HCT116 (cell line): Measurements from ENCODE around the gene DIPK1A. TPM values are rescaled to one million over a fixed set of nuclear protein-coding genes. Genes with fewer than 3 reads are reported as not detected.
"Not testable (repeated sequence)": the region's sequence is repeated elsewhere in the genome, so short reads cannot be mapped to it uniquely, and the experiment has no call there.

Experiments used
- ATAC-seq: fragments of 200-7000 bp; cut with Tn5 transposase; 2 replicates; pipeline ENCODE4 v1.9.1; 2020; ENCODE audit warnings: mild to moderate bottlenecking, moderate library complexity
- BruUV-seq: library from RNA; stranded (reverse); fragments of 400-500 nt; replicated peaks from 2 replicates; lab custom pipeline; 2021; lab: Mats Ljungman, UMichigan
- CTCF ChIA-PET: fragments of 300-600 bp; sonication (Branson Sonifier 250); formaldehyde crosslinking; loops from one replicate; lab custom pipeline; 2021; ENCODE audit warnings: antibody characterized with exemption; lab: Charles Lee
- POLR2A ChIA-PET: fragments of 300-600, 350-600 bp; sonication (Branson Sonifier 250); formaldehyde crosslinking; loops from one replicate; lab custom pipeline; 2021; ENCODE audit warnings: antibody characterized with exemption; lab: Charles Lee
- RAD21 ChIA-PET, 2 experiments: fragments of 300-600 bp; sonication (Branson Sonifier 250); formaldehyde crosslinking; loops; one replicate each; lab custom pipeline; 2023; ENCODE audit warnings: low total read pairs in 2 of 2; ENCODE audit not compliant: uncharacterized antibody in 2 of 2, unreplicated experiment in 2 of 2, low non-redundant PET in 1 of 2; lab: Charles Lee
- DNase-seq: peaks from one replicate; pipeline ENCODE4 v3.0.0-alpha.2; 2010; ENCODE audit warnings: low read depth, low spot score
- H2AFZ ChIP-seq: fragments of 200-600 bp; shearing (Covaris generic), sonication (generic); 2 replicates; pipeline ENCODE4 v1.6.1; 2017; ENCODE audit warnings: low read depth, mixed run types, mixed read lengths, antibody characterized with exemption, low read length; ENCODE audit not compliant: poor library complexity, severe bottlenecking
- H3K27ac ChIP-seq: 2 replicates; pipeline ENCODE4 v1.5.1; 2012; ENCODE audit warnings: low read depth, low read length
- H3K27me3 ChIP-seq: fragments of 200-600 bp; sonication (generic); 2 replicates; pipeline ENCODE4 v1.6.1; 2016; ENCODE audit warnings: mixed run types, low read length, mixed read lengths; ENCODE audit not compliant: insufficient read depth
- H3K36me3 ChIP-seq, 2 experiments: fragments of 200-500 bp in 1 of 2; fragments of 200-600 bp in 1 of 2; sonication (Bioruptor generic) in 1 of 2; sonication (generic) in 1 of 2; 2 replicates each; pipeline versions ENCODE4 v1.5.1 to v1.6.1; 2014 to 2016; ENCODE audit warnings: low read length in 2 of 2, inconsistent platforms in 1 of 2, mixed read lengths in 1 of 2, mixed run types in 1 of 2; ENCODE audit not compliant: insufficient read depth in 2 of 2, control insufficient read depth in 1 of 2
- H3K4me1 ChIP-seq, 2 experiments: fragments of 200-600 bp in 1 of 2; sonication (generic) in 1 of 2; 2 replicates each; pipeline versions ENCODE4 v1.5.1 to v1.6.1; 2012 to 2017; ENCODE audit warnings: low read length in 2 of 2, inconsistent platforms in 1 of 2, mild to moderate bottlenecking in 1 of 2, mixed read lengths in 1 of 2, mixed run types in 1 of 2, moderate library complexity in 1 of 2; ENCODE audit not compliant: insufficient read depth in 2 of 2, control insufficient read depth in 1 of 2
- H3K4me2 ChIP-seq: fragments of 200-600 bp; sonication (generic); 2 replicates; pipeline ENCODE4 v1.6.1; 2017; ENCODE audit warnings: mixed run types, low read length, mixed read lengths
- H3K4me3 ChIP-seq, 2 experiments: fragments of 200-600 bp in 1 of 2; sonication (generic) in 1 of 2; replicated peaks in 1 of 2; 2 replicates each; pipeline ENCODE4 v1.5.1; 2011 to 2016; ENCODE audit warnings: low read length in 2 of 2, control low read depth in 1 of 2, low read depth in 1 of 2, mild to moderate bottlenecking in 1 of 2, mixed read lengths in 1 of 2, mixed run types in 1 of 2
- H3K79me2 ChIP-seq: fragments of 200-600 bp; sonication (generic); 2 replicates; pipeline ENCODE4 v1.6.1; 2017; ENCODE audit warnings: mild to moderate bottlenecking, mixed run types, low read length, moderate library complexity, mixed read lengths; ENCODE audit not compliant: insufficient read depth
- H3K9ac ChIP-seq: fragments of 200-600 bp; sonication (generic); 2 replicates; pipeline ENCODE4 v1.6.1; 2016; ENCODE audit warnings: low read length, mixed read lengths
- H3K9me2 ChIP-seq: fragments of 200-600 bp; sonication (generic), shearing (Covaris generic); 2 replicates; pipeline ENCODE4 v1.6.1; 2017; ENCODE audit warnings: mixed run types, mild to moderate bottlenecking, moderate library complexity; ENCODE audit not compliant: insufficient read depth
- H3K9me3 ChIP-seq, 2 experiments: fragments of 200-500 bp in 1 of 2; fragments of 200-600 bp in 1 of 2; sonication (Bioruptor generic) in 1 of 2; sonication (generic) in 1 of 2; 2 replicates each; pipeline ENCODE4 v1.6.1; 2014 to 2017; ENCODE audit warnings: low read length in 2 of 2, mixed read lengths in 2 of 2, inconsistent platforms in 1 of 2, low read depth in 1 of 2, mild to moderate bottlenecking in 1 of 2, mixed run types in 1 of 2, moderate library complexity in 1 of 2; ENCODE audit not compliant: control insufficient read depth in 1 of 2, insufficient read depth in 1 of 2
- H4K20me1 ChIP-seq: fragments of 200-600 bp; sonication (generic), shearing (Covaris generic); 2 replicates; pipeline ENCODE4 v1.6.1; 2017; ENCODE audit warnings: mixed run types, mild to moderate bottlenecking, moderate library complexity; ENCODE audit not compliant: insufficient read depth
- CBX3 ChIP-seq: IDR thresholded peaks from 2 replicates; pipeline ENCODE4 v1.6.1; 2012; ENCODE audit warnings: low read depth
- FOSL1 ChIP-seq: IDR thresholded peaks from 2 replicates; pipeline ENCODE4 v1.6.1; 2012; ENCODE audit warnings: low read depth
- POLR2A ChIP-seq: IDR thresholded peaks from 2 replicates; pipeline ENCODE4 v1.7.0; 2011; ENCODE audit warnings: borderline replicate concordance; ENCODE audit not compliant: insufficient read depth, insufficient read length; ENCODE audit errors: extremely low read depth
- RAD21 ChIP-seq: IDR thresholded peaks from 2 replicates; pipeline ENCODE4 v1.6.1; 2012; ENCODE audit warnings: low read depth, mild to moderate bottlenecking
- intact Hi-C: fragments of 100-400 bp; cut with micrococcal nuclease; formaldehyde crosslinking; loops from 2 replicates; pipeline ENCODE4 v1.10.0; 2022
- total RNA-seq: library from RNA; stranded (reverse); gene quantifications from one replicate; pipeline ENCODE4 v1.2.1, GENCODE V29; 2021; ENCODE audit not compliant: unreplicated experiment

DIPK1A gene
- total RNA-seq, 1 experiment from 2014 or later, result 4.3 TPM

- no peaks in the 10 kb centered on the region for H3K9me2 ChIP-seq
- no peak overlapping the region for H3K4me3 ChIP-seq
- no peaks in the 10 kb centered on the region for H3K9me3 ChIP-seq
- H3K27me3 ChIP-seq, result no peaks in the 10 kb centered on the region
- H3K4me2 ChIP-seq, result no peak overlapping the region
- intact Hi-C loops, result no loop called here
- H2AFZ ChIP-seq, result no peak overlapping the region
- DNase-seq, result no peak
- ATAC-seq, result no peak
- ChIA-PET CTCF (interaction anchor here (1.9 kb wide), 1 partner anchor 21 kb away, joined by 4 read pairs; no protein-coding TSS in a partner anchor), POLR2A (no interaction called here), RAD21 (no interaction called here)
- H3K36me3 ChIP-seq, result no peaks in the 10 kb centered on the region
- TF ChIP-seq FOSL1, result no peak
- TF ChIP-seq CBX3, result no peak
- no peak for TF ChIP-seq RAD21
- no peak for TF ChIP-seq POLR2A
- no peaks in the 10 kb centered on the region for H3K79me2 ChIP-seq
- H3K27ac ChIP-seq, result no peak overlapping the region
- no peaks in the 10 kb centered on the region for H4K20me1 ChIP-seq
- H3K4me1 ChIP-seq, result peaks cover 0 to 4% of the 10 kb centered on the region in 2 experiments; a peak in 1 of 4 replicates
- no peak overlapping the region for H3K9ac ChIP-seq
- no TSS peak for BruUV-seq
Measured at GRCh38 chr1:92972409-92973129, 11.3 kb upstream of the DIPK1A start.

GRCh38 chr1:92971932-92972331, 10.7 kb upstream of the DIPK1A start:
- H3K27me3 ChIP-seq, RAD21 ChIA-PET, H3K36me3 ChIP-seq, H3K9ac ChIP-seq, DNase-seq, H3K27ac ChIP-seq, H4K20me1 ChIP-seq, H3K4me3 ChIP-seq, H3K4me1 ChIP-seq, BruUV-seq, H3K9me3 ChIP-seq, H3K4me2 ChIP-seq, H3K79me2 ChIP-seq, ATAC-seq, intact Hi-C loops, H3K9me2 ChIP-seq, H2AFZ ChIP-seq, POLR2A ChIA-PET: not testable (repeated sequence)
- CTCF ChIA-PET, result interaction anchor here (1.9 kb wide), 1 partner anchor 22 kb away, joined by 4 read pairs; no protein-coding TSS in a partner anchor
